HepG2 (cell line): ENCODE data around the gene ADGRG1. TPM values are rescaled to one million over a fixed set of nuclear protein-coding genes. Genes with fewer than 3 reads are reported as not detected.

Source experiments
- ATF7-NPFF ChIP-seq: sonication (generic); formaldehyde crosslinking; IDR thresholded peaks from 2 replicates; pipeline ENCODE4 v1.8.1; 2023; ENCODE audit warnings: mild to moderate bottlenecking, low read depth, missing genetic modification reagents, moderate library complexity
- CBX1 ChIP-seq: IDR thresholded peaks from one replicate; pipeline ENCODE4 v1.6.1; 2016; ENCODE audit warnings: antibody characterized with exemption, low read depth
- CEBPG ChIP-seq: IDR thresholded peaks from 2 replicates; pipeline ENCODE4 v1.6.1; 2016
- ESRRA ChIP-seq: sonication (generic); formaldehyde crosslinking; IDR thresholded peaks from 2 replicates; pipeline ENCODE4 v1.5.1; 2020; ENCODE audit warnings: mild to moderate bottlenecking, low read depth, missing genetic modification reagents
- FOXO1 ChIP-seq: sonication (generic); formaldehyde crosslinking; IDR thresholded peaks from 2 replicates; pipeline ENCODE4 v1.4.0; 2020; ENCODE audit warnings: missing genetic modification reagents
- HNRNPH1 ChIP-seq: fragments of 200-400 bp; formaldehyde crosslinking; optimal IDR thresholded peaks from 2 replicates; pipeline ENCODE3; 2017; ENCODE audit warnings: mild to moderate bottlenecking, low read depth, low read length
- MIER3 ChIP-seq: IDR thresholded peaks from 2 replicates; pipeline ENCODE4 v1.6.1; 2016; ENCODE audit warnings: missing compliant biosample characterization, borderline replicate concordance
- RXRB ChIP-seq: IDR thresholded peaks from 2 replicates; pipeline ENCODE4 v1.6.1; 2016; ENCODE audit warnings: borderline replicate concordance, missing genetic modification reagents, missing compliant biosample characterization
- SALL2 ChIP-seq: sonication (generic); formaldehyde crosslinking; IDR thresholded peaks from 2 replicates; pipeline ENCODE4 v1.8.1; 2023; ENCODE audit warnings: mild to moderate bottlenecking, missing genetic modification reagents, inconsistent platforms
- SAP130 ChIP-seq: IDR thresholded peaks from 2 replicates; pipeline ENCODE4 v1.6.1; 2016; ENCODE audit warnings: low read depth
- SMAD3 ChIP-seq: sonication (generic); formaldehyde crosslinking; IDR thresholded peaks from 2 replicates; pipeline ENCODE4 v1.4.0; 2020; ENCODE audit warnings: missing genetic modification reagents
- ZNF615 ChIP-seq: sonication (generic); formaldehyde crosslinking; IDR thresholded peaks from 2 replicates; pipeline ENCODE4 v1.5.0; 2020; ENCODE audit warnings: mild to moderate bottlenecking, missing genetic modification reagents, borderline replicate concordance
- ZNF737 ChIP-seq: sonication (generic); formaldehyde crosslinking; IDR thresholded peaks from 2 replicates; pipeline ENCODE4 v1.5.0; 2020; ENCODE audit warnings: missing genetic modification reagents, mild to moderate bottlenecking, borderline replicate concordance
- ZNF883 ChIP-seq: sonication (generic); formaldehyde crosslinking; IDR thresholded peaks from 2 replicates; pipeline ENCODE4 v1.5.1; 2020; ENCODE audit warnings: mild to moderate bottlenecking, missing genetic modification reagents; ENCODE audit errors: not compliant biosample characterization
- polyA plus RNA-seq, 8 experiments: library from polyadenylated mRNA; depleted of rRNA in 3 of 8; stranded (reverse) in 7 of 8; unstranded in 1 of 8; fragments of >200 nt; fragmentation: Illumina TruSeq in 4 of 8; extraction: Trizol in 4 of 8; gene quantifications; 2 replicates each; pipeline versions ENCODE4 v1.2.1 to v1.2.3, GENCODE V29; 2011 to 2016; ENCODE audit warnings: low read depth in 4 of 8, missing spikeins in 1 of 8, mixed read lengths in 1 of 8; ENCODE audit not compliant: insufficient read depth in 1 of 8
- total RNA-seq, 5 experiments: library from RNA; depleted of rRNA; stranded (reverse); fragments of >200 nt; fragmentation: Illumina TruSeq; extraction: Trizol; gene quantifications; 2 replicates each; pipeline ENCODE4 v1.2.3, GENCODE V29; 2016; ENCODE audit warnings: low read depth in 1 of 5
- TF ChIP-seq, protein P1 (sequence below): sonication (generic); formaldehyde crosslinking; IDR thresholded peaks from 2 replicates; pipeline ENCODE4 v1.5.0; 2020; ENCODE audit warnings: missing genetic modification reagents, mild to moderate bottlenecking, borderline replicate concordance
- TF ChIP-seq, protein P2 (sequence below): IDR thresholded peaks from 2 replicates; pipeline ENCODE4 v1.6.1; 2016; ENCODE audit warnings: missing genetic modification reagents, missing compliant biosample characterization
- TF ChIP-seq, protein P3 (sequence below): sonication (generic); formaldehyde crosslinking; IDR thresholded peaks from 2 replicates; pipeline ENCODE4 v1.8.1; 2023; ENCODE audit warnings: mild to moderate bottlenecking, missing genetic modification reagents
- TF ChIP-seq, protein P4 (sequence below): sonication (generic); formaldehyde crosslinking; IDR thresholded peaks from 2 replicates; pipeline ENCODE4 v1.5.0; 2020; ENCODE audit warnings: mild to moderate bottlenecking, missing genetic modification reagents
- TF ChIP-seq, protein P5 (sequence below): sonication (generic); formaldehyde crosslinking; IDR thresholded peaks from 2 replicates; pipeline ENCODE4 v1.5.1; 2020; ENCODE audit warnings: mild to moderate bottlenecking, missing genetic modification reagents, borderline replicate concordance

Gene ADGRG1
- total and polyA plus RNA-seq, 2 of the 13 experiments (the other 11 are each of a cell fraction or from before 2014, with no cell fraction given) = 2.7 to 5.9 TPM

DNA sequence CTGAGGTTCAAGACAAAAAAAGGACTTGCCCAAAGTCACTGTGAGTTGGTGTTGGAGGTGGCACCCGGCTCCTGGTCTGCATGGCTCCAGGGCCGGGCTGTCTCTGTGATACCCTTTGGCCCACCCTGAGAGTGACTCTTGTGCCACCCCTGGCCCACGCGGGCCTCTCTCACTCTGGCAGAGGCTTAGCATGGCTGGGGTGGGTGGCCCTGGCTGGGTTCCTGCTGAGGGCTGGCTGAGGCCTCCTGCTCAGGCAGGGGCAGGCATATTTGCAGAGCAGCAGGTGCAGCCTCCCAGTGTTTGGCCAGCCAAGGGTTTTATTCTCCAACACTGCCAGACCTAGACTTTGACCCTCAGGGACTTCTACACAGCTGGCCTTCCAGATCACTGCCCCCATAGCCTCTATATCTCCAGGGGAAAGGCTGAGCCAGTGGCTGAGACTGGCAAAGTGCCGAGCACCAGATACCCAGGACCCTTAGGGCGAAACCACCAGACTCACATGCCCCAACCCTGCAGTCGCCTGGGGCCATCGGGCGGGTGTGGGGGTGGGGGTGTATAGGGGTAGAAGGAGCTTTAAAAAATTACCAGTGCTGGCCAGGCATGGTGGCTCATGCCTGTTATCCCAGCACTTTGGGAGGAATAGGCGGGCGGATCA, 21.5 kb upstream of the ADGRG1 start (continued):
- TF ChIP-seq, protein P1, sequence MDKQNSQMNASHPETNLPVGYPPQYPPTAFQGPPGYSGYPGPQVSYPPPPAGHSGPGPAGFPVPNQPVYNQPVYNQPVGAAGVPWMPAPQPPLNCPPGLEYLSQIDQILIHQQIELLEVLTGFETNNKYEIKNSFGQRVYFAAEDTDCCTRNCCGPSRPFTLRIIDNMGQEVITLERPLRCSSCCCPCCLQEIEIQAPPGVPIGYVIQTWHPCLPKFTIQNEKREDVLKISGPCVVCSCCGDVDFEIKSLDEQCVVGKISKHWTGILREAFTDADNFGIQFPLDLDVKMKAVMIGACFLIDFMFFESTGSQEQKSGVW (CRISPR knock-in tag) = no peak
- TF ChIP-seq, protein P2, sequence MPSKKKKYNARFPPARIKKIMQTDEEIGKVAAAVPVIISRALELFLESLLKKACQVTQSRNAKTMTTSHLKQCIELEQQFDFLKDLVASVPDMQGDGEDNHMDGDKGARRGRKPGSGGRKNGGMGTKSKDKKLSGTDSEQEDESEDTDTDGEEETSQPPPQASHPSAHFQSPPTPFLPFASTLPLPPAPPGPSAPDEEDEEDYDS (CRISPR knock-in tag) = peak; percentile 46
- TF ChIP-seq SALL2 (CRISPR knock-in tag) = no peak
- TF ChIP-seq, protein P3, sequence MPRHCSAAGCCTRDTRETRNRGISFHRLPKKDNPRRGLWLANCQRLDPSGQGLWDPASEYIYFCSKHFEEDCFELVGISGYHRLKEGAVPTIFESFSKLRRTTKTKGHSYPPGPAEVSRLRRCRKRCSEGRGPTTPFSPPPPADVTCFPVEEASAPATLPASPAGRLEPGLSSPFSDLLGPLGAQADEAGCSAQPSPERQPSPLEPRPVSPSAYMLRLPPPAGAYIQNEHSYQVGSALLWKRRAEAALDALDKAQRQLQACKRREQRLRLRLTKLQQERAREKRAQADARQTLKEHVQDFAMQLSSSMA = no peak
- peak; percentile 65; the same call in 1 of the 2 replicates for TF ChIP-seq ESRRA (CRISPR knock-in tag)
- TF ChIP-seq ZNF737 (CRISPR knock-in tag) = peak; percentile 65; the same call in 1 of the 2 replicates
- no peak; the same call in 1 of the 2 replicates for TF ChIP-seq SMAD3 (CRISPR knock-in tag)
- TF ChIP-seq, protein P4, sequence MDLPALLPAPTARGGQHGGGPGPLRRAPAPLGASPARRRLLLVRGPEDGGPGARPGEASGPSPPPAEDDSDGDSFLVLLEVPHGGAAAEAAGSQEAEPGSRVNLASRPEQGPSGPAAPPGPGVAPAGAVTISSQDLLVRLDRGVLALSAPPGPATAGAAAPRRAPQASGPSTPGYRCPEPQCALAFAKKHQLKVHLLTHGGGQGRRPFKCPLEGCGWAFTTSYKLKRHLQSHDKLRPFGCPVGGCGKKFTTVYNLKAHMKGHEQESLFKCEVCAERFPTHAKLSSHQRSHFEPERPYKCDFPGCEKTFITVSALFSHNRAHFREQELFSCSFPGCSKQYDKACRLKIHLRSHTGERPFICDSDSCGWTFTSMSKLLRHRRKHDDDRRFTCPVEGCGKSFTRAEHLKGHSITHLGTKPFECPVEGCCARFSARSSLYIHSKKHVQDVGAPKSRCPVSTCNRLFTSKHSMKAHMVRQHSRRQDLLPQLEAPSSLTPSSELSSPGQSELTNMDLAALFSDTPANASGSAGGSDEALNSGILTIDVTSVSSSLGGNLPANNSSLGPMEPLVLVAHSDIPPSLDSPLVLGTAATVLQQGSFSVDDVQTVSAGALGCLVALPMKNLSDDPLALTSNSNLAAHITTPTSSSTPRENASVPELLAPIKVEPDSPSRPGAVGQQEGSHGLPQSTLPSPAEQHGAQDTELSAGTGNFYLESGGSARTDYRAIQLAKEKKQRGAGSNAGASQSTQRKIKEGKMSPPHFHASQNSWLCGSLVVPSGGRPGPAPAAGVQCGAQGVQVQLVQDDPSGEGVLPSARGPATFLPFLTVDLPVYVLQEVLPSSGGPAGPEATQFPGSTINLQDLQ = peak; percentile 56; the same call in 1 of the 2 replicates
- peak; percentile 20; the same call in 1 of the 2 replicates for TF ChIP-seq SAP130 (CRISPR knock-in tag)
- TF ChIP-seq, protein P5, sequence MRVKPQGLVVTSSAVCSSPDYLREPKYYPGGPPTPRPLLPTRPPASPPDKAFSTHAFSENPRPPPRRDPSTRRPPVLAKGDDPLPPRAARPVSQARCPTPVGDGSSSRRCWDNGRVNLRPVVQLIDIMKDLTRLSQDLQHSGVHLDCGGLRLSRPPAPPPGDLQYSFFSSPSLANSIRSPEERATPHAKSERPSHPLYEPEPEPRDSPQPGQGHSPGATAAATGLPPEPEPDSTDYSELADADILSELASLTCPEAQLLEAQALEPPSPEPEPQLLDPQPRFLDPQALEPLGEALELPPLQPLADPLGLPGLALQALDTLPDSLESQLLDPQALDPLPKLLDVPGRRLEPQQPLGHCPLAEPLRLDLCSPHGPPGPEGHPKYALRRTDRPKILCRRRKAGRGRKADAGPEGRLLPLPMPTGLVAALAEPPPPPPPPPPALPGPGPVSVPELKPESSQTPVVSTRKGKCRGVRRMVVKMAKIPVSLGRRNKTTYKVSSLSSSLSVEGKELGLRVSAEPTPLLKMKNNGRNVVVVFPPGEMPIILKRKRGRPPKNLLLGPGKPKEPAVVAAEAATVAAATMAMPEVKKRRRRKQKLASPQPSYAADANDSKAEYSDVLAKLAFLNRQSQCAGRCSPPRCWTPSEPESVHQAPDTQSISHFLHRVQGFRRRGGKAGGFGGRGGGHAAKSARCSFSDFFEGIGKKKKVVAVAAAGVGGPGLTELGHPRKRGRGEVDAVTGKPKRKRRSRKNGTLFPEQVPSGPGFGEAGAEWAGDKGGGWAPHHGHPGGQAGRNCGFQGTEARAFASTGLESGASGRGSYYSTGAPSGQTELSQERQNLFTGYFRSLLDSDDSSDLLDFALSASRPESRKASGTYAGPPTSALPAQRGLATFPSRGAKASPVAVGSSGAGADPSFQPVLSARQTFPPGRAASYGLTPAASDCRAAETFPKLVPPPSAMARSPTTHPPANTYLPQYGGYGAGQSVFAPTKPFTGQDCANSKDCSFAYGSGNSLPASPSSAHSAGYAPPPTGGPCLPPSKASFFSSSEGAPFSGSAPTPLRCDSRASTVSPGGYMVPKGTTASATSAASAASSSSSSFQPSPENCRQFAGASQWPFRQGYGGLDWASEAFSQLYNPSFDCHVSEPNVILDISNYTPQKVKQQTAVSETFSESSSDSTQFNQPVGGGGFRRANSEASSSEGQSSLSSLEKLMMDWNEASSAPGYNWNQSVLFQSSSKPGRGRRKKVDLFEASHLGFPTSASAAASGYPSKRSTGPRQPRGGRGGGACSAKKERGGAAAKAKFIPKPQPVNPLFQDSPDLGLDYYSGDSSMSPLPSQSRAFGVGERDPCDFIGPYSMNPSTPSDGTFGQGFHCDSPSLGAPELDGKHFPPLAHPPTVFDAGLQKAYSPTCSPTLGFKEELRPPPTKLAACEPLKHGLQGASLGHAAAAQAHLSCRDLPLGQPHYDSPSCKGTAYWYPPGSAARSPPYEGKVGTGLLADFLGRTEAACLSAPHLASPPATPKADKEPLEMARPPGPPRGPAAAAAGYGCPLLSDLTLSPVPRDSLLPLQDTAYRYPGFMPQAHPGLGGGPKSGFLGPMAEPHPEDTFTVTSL (CRISPR knock-in tag) = peak; percentile 74
- TF ChIP-seq CEBPG (CRISPR knock-in tag) = 0 out of 2 replicates have a peak, but pooled peaks have one; percentile 4
- TF ChIP-seq HNRNPH1 = no peak
- TF ChIP-seq MIER3 (CRISPR knock-in tag) = no peak
- peak; percentile 59; the same call in 1 of the 2 replicates for TF ChIP-seq ATF7-NPFF (CRISPR knock-in tag)
- TF ChIP-seq ZNF883 = peak; percentile 17
- no peak for TF ChIP-seq RXRB (CRISPR knock-in tag)
- no peak for TF ChIP-seq CBX1
- peak; percentile 81 for TF ChIP-seq FOXO1 (CRISPR knock-in tag)
- TF ChIP-seq ZNF615 (CRISPR knock-in tag) = no peak
